HG03064 (cell line): ENCODE measurements around the gene ACTL6B.

Source experiments
- ATAC-seq: cut with Tn5 transposase; IDR thresholded peaks from one replicate; pipeline ENCODE4 v1.9.1; 2021; ENCODE audit warnings: low read depth; ENCODE audit not compliant: unreplicated experiment

Gene ACTL6B

DNA sequence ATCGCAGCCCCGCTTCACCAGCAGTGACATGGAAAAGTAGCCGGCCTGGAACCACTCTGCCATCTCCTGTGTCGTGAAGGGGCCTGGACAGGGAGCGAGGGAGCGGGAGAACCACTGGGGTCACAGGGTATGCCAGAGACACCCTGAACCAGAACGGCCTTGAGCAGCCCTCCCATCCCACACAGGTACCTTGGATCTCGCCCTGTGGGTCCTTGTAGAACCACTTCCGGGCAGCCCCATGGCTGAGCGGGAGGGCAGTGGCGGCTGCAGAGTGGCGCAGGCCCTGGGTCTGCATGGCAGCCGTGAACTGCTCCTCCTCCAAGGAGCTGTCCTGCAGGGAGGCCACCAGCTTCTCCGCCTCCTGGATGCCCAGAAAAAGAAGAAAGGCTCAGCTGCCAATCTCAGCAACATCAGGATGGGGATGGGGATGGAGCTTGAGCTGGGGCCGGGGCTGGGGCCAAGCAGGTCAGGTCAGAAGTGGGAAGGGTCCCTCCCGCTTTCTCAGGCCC lies 28.3 kb upstream of the ACTL6B start:
- no peak for ATAC-seq

DNA sequence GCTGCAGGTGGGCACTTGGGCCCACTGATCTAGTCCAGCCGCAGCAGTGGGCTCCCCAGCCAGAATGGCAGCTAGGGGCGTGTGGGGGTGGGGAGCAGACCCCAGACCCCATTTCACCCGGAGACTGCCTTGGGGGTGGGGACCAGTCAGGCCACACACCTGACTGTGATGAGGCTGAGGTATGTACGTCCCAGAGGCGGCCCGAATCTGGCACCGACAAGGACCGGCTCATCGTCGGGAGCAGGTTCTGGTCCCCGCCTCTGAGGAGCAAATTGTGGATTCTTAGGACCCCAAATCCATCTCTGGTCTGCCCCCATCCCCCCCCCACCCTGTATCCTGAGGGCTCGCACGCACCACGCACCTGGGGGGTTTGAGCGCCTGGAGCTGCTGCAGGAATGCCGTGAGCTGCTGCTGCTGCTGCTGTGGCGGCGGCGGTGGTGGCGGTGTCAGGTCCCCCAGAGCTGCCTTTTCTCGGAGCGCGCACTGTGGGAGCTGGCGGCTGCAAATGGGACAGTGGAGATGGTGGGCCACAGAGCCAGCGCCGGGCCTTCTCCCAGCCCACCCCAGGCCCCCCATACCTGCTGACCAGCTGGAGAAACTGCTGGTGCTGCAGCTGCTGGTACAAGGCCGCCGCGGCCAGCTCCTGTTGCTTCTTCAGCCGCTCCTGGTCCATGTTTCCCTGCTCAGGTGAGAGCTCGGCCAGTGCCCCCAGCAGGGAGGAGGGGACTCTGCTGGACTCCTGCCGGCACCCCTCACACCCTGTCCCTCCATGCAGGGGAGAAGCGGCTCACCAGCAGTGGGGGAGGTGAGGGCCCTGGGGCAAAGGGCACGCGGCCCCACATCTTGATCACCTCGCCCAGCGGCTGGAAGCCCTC lies 27.6 kb upstream of the ACTL6B start:
- ATAC-seq = no peak

DNA sequence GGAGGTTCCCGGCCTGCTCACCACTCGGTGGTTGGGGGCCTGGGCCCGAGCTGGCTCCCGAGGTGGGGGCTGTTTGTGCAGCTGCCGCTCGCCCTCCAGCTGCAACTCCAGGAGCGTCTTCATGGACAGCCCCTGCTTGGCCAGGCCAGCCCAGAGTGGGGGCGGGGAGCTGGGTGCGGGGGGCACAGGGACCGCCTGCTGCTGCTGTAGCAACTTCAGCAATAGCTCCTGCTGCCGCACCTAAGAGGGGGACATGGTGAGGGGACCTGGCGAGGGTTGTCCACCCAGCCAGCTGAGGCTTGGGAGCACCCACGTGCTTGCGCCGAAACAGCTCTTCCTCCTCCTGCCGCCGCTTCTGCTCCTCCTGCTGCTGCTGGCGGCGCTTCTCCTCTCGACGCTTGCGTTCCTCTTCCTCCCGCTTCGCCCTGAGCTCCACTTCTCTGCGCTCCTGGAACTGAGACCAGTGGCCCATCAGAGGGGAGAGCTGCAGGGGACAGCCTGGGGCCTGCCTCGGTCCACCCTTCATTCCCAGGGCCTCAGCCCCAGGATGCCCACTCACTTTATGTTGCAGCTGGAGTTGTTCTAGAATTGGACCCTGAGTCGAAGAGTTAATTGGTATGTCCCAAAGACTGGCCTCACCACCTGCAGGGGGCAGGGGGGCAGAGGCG lies 26.9 kb upstream of the ACTL6B start:
- no peak for ATAC-seq

DNA sequence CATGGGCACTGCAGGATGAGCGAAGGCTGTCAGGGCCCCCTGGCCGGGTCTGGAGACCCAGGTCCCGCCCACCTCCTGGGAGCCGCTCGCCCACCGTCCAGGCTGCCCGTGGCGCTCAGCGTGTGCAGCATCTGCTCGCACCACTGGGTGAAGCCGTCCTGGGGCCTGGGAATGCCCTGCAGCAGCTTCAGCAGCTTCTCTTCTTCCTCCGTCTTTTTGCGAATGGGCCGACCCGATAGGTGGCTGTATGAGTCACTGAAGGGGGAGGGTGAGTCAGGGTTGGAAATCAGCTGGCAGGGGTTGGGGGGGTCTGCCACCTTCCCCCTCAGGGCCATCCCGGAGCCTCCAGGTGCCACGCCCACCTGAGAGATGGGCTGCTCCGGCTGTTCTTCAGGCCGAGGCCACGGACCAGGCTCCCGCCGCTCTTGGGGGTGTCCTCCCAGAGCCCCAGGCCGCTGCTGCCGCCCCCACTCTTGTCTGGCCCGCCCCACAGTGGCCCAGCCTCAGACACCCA lies 26.0 kb upstream of the ACTL6B start:
- no peak for ATAC-seq

DNA sequence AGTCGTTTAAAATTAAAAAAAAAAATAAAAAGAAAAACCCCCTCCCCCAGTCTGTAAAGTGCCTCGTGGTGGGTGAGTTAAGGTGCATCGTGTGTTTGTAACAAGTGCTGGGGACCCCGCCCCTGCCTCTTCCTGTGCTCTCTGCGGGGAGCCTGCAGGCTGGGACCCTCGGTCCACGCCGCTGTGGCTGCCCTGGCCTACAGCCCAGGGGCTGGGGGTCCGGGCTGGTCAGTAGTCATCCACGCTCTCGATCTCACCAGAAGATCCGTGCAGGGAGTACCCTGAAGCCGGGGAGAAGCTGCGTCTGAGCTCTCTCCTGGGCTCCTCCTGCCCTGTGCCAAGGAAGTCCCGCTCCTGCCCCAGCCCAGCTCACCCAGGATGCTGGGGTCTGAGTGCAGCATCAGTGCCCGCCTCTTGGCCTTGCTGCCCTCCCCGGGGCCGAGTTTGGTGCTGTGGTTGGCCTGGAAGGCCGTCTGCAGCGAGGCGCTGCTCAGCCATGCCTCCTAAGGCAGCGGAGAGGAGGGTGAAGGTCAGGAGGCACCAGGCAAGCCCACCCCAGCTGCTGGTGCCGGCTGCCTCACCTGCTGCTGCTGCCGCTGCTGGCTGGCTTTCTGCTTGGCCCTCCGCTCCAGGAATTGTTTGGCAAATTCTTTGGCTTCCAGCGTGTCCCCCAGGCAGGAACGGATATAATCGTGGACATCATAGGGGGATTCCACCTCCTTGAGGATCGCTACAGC lies 25.4 kb upstream of the ACTL6B start:
- no peak for ATAC-seq

DNA sequence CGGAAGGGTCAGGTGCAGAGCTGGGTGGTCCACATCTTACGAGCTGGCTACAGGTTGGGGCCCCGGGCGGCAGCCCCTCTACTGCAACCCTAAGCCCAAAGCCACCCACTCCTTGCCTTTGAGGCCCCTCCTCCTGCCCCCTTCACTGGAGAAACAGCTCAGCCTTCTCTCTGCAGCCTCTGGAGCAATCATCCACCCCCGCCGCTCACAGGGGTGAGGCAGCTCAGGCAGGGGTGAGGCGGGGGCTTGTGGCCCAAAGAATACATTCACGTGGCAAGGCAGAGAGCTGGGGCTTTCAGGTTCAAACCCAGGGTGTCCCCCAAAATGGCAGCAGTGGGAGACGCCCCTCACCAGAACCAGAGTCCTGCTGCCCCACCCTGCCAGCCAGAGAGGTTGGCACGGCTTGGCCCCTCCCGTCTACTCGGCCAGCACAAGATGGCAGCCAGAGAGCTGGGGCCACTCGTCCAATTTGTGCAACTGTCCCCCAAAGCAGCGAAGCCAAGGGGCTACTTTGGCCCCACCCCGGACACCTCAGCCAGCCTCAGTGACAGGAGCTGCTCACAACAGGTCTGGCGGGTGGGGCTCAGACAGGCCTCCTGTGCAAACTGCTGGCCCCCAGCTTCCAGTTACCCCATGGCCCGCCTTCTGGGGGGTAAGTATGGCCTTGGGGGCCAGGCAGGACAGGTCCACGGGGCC lies 24.5 kb upstream of the ACTL6B start:
- ATAC-seq = no peak

DNA sequence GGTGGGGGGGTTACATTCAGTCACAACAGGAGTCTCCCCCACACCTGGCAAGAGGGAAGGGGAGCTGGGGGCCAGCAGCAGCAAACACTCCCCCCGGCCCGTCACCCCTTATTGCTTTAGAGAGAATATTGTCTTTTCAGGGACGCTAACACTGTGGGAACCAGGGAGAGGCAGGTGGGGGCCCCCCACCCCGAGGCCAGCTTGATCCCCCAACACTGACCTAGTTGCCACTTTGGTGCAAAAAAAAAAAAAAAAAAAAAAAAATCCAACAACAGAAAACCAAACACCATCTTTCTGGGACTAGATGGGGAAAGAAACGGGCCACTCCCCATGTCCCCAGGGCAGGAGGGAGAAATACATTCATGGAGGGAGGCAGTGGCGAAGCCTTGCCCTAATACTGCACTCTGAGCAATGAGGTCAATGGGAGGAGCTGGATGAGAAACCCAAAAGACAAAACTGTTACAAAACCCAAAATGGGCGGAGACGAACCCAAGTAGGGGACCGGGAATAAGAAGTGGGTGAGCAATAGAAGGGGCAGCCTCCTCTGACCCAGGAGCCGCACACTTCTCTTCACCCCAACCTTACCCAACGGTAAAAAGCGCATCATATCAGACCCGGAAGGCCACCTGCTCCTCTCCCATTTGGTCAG lies 23.8 kb upstream of the ACTL6B start:
- no peak for ATAC-seq

DNA sequence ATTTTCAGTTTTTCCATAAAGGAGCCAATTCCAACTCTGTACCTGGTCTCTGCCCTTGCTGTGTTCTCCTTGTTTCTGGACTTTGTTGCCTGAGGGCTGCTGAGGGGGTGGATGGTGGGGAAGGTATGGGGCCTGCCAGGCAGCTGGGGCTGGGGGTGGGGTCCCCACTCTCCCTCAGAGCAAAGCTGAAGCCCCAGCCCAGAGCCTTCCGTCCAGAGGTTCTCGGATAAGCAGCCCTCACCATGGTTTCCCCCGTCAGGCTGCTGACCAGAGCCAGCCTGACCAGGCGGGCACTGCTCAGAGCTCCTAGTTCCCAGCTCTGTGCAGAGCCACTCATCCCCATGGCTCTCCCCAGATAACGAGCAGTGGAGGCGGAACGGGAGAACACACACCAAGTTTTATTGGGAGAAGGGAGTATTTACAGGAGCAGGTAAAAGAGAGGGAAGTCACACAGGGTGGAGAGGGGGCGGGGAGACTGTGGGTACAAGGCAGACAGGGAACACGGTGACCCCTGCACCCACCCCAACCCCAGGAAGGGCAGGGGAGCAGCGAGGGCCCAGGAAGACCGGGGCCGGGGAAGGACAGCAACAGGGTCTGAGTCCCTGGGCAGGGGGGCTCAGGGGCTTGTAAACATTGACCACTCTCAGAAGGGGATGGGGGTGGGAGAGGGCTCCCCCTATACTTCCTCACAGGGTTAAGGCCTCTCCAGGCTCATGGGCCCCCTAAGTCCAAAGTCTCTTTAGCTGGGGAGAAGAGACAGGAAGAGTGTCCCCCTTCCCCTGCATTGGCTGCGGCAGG lies 23.1 kb upstream of the ACTL6B start:
- no peak for ATAC-seq

DNA sequence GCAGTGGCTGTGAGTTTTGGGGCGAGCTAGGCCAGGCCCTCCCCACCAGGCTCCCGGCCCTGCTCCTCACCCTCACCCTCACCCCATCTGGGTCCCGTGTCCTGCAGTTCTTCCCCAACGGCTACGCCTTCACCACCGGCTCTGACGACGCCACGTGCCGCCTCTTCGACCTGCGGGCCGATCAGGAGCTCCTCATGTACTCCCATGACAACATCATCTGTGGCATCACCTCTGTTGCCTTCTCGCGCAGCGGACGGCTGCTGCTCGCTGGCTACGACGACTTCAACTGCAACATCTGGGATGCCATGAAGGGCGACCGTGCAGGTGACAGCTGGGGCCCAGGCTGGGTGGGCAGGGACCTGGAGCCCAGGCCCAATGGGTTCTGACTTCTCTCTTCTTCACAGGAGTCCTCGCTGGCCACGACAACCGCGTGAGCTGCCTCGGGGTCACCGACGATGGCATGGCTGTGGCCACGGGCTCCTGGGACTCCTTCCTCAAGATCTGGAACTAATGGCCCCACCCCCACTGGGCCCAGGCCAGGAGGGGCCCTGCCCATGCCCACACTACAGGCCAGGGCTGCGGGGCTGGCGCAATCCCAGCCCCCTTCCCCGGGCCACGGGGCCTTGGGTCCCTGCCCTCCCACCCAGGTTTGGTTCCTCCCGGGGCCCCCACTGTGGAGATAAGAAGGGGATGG lies 22.2 kb upstream of the ACTL6B start:
- ATAC-seq = no peak

DNA sequence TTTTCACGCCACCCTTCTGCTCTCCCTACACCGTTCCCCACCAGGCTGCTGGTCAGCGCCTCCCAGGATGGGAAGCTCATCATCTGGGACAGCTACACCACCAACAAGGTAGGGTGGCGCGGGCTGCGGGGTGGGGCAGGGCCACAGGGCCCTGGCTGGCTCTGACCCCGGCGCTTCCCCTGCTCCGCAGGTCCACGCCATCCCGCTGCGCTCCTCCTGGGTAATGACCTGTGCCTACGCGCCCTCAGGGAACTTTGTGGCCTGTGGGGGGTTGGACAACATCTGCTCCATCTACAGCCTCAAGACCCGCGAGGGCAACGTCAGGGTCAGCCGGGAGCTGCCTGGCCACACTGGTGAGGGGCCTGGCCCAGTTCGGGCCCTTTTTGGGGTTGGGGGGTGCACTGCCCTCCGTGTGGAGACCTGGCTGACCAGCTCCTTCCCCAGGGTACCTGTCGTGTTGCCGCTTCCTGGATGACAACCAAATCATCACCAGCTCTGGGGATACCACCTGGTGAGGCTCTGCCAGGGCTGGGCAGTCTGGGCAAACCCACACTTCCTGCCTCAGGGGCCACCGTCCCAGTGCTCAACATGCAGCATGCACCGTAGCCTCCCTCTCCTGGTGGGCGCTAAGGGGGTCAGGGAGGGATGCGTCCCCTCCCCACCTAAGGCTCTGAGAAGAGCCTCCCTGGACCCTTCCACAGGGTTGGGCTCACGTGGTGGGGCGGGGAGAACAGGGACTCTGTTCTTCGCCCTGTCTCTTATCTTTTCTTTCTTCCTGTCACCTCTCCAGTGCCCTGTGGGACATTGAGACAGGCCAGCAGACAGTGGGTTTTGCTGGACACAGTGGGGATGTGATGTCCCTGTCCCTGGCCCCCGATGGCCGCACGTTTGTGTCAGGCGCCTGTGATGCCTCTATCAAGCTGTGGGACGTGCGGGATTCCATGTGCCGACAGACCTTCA lies 21.3 kb upstream of the ACTL6B start:
- no peak for ATAC-seq

DNA sequence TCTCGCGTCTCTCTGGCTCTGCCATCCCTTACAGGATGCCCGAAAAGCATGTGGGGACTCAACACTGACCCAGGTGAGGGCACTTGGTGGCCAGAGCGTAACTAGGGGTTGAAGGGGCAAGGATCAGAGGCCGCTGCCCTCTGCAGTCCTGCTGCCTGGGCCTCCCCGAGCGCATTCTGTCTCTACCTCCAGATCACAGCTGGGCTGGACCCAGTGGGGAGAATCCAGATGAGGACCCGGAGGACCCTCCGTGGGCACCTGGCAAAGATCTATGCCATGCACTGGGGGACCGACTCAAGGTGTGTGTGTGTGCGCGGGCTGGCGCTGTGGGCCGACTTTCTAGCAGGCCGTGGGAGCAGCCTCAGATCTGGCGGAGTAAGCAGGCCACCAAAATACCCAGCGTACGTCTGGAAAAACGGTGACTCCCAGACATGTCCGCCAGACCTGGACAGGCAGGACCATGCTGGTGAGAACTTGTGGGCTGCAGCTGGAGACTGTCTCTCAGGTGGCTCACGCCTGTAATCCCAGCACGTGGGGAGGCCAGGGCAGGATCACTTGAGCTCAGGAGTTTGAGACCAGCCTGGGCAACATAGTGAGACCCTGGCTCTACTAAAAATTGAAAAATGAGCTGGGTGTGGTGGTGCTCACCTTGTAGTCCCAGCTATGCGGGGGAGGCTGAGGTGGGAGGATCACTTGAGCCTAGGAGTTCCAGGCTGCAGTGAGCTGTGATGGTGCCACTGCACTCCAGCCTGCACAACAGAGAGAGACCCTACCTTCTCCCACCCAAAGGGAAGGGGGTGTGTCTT lies 20.5 kb upstream of the ACTL6B start:
- ATAC-seq = no peak

DNA sequence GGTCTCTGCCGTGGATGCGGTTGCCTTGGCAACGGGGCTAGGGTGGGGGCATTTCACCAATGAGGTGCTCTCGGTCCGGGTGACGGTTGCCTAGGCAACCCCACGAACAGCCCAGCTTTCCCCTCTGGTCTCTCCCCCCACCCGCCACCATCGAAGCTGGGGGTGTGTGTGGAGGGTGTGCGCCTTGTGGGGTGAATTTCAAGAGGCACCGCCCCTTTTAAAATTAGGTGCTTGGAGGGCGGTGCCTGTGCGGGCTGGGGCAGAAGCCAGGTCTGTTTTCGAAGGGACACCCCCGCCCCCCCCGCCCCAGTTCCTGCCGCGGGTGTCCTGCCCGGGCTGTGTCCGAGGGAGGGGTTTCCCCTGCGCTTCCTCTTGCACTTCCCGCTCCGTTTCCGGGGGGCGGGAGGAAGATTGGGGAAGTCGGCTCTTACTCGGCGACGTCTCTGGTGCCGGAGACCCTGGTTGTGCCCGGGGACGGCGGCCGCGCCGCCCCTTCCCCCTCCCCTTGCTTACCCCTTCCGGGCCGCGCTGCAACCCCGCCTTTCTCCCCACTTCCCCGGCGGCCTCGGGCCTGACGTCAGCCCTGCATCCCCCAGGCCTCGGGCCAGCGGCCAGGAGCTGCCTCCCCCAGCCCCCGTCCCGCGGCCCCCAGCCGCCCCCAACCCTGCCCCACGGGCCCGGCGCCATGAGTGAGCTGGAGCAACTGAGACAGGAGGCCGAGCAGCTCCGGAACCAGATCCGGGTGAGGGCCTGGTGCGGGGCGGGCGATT lies 19.5 kb upstream of the ACTL6B start:
- ATAC-seq = no peak

DNA sequence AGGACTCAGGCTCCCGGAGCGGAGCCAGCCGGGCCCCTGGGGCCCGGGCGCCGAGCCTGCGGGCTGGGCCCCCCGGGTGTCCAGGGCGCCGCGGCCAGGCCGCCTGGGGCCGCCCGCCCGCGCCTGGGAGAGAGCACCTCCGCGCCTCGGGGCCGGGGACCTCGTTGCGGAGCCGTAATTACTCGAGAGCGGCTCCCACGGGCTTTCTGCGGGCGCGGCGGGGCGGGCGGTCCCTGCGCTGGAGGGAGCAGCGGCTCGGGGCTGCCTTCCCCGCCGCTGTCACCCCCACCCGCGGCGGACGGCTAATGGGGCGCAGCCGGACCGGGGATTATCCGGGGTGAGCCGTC lies 18.8 kb upstream of the ACTL6B start:
- ATAC-seq = no peak

DNA sequence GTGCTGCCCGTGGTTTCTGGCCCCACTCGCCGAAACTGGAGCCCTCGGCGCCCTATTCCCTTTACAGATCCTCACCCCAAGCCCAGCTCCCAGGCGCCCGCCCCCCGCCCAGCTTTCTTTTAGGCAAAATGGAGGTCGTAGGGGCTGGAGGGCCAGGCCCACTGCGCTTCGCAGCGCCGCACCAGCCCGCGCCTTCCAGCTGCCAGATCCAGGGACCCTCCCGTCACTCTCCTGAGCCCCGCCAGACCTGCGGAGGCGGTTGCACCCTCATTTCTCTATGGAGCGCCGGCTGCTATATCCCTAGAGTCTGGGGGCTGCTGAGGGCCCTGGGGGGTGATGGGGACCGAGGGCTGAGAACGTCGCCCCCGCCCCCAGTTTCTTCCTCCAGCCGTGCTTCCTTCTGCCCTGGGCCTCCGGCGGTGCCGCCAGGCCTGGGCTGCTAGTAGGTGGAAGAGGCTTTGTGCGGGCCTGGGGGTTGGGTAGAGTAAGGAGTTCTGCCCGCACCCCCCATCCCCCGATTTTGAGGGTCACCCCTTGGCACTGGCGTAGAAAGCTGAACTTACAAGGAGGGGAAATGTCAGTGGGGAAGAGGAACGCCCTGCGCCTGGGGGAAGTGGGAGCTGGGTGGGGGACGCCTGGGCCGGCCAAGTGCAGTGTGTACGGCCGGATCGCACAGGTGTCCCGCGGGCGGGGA lies 18.3 kb upstream of the ACTL6B start:
- no peak for ATAC-seq

DNA sequence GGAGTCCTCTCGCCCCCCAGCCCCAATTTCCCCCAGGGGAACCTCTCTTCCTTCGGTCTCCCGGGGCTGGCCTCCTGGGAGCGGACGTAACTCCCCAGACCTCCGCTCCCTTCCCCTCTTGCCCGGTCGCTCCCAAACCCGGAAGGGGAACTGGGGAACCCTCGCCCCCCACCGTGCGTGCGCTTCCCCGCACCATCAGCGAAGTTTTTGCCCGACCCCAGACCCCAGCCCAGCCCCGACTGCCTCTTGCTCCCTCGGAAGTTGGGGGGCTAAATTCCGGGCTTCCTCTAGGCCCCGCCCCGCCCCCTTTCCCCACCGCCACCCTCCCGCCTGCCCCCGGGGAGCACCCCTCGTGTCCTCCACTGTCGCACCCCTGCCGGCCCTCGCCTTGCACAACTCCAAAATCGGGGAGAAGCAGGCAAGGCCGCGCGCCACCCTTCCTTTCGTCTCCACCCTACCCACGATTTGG lies 17.7 kb upstream of the ACTL6B start:
- ATAC-seq = no peak
